Fibroblast of mammary gland (primary cell): ENCODE data around the gene CCDC87.

Source experiments
- DNase-seq: peaks from one replicate; pipeline ENCODE4 v3.0.0-alpha.2; 2010; ENCODE audit warnings: low read depth
- H3K4me3 ChIP-seq: 2 replicates; pipeline ENCODE4 v1.5.1; 2011; ENCODE audit warnings: low read depth, mild to moderate bottlenecking, low read length, moderate library complexity; ENCODE audit not compliant: control insufficient read depth
- TF ChIP-seq, protein P1 (sequence below): conservative IDR thresholded peaks from 2 replicates; pipeline ENCODE4 v1.5.1; 2011; ENCODE audit warnings: low read depth, low read length, inconsistent platforms; ENCODE audit not compliant: control insufficient read depth, insufficient read depth

Gene CCDC87

DNA sequence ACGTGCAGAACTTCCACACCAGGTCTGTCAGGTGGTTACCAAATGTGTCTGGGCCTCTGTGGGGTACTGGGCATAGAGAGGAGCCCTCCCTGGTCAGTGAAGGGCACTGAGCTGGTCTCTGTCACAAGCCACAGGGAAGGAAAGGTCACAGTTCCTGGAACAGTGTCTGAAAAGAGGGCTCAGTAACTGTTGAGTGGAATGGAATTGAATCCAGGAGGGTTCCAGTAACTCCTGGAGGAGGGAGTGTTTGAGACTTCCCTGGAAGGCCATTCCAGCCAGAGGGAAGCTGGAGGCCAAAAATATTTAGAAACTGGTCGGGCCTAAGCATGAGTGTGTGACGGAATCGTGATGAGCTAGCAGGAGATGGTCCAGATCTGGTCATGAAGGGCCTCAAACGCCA lies 38.3 kb downstream of the CCDC87 start:
- DNase-seq: no peak
- TF ChIP-seq, protein P1, sequence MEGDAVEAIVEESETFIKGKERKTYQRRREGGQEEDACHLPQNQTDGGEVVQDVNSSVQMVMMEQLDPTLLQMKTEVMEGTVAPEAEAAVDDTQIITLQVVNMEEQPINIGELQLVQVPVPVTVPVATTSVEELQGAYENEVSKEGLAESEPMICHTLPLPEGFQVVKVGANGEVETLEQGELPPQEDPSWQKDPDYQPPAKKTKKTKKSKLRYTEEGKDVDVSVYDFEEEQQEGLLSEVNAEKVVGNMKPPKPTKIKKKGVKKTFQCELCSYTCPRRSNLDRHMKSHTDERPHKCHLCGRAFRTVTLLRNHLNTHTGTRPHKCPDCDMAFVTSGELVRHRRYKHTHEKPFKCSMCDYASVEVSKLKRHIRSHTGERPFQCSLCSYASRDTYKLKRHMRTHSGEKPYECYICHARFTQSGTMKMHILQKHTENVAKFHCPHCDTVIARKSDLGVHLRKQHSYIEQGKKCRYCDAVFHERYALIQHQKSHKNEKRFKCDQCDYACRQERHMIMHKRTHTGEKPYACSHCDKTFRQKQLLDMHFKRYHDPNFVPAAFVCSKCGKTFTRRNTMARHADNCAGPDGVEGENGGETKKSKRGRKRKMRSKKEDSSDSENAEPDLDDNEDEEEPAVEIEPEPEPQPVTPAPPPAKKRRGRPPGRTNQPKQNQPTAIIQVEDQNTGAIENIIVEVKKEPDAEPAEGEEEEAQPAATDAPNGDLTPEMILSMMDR: no peak
- no peak overlapping the region for H3K4me3 ChIP-seq

DNA sequence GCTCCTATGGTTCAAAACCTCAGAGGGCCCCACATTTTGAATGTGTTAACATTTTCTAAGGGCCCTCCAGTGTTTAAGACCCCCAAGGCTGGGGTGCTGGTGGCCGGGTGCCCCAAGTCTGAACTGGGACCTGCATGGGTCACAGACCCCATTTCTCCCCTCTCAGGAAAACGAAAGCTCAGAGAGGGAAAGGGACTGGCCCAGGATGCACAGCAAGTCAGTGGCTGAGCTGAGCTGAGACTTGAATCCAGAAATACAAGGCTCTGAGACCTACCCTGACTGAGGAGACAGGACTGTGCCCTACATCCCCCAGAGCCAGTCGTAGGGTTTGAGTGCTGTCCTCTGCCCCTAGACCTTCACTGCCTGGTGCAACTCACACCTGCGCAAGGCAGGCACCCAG lies 42.0 kb downstream of the CCDC87 start:
- TF ChIP-seq, protein P1: no peak
- H3K4me3 ChIP-seq: no peak overlapping the region
- no peak for DNase-seq

DNA sequence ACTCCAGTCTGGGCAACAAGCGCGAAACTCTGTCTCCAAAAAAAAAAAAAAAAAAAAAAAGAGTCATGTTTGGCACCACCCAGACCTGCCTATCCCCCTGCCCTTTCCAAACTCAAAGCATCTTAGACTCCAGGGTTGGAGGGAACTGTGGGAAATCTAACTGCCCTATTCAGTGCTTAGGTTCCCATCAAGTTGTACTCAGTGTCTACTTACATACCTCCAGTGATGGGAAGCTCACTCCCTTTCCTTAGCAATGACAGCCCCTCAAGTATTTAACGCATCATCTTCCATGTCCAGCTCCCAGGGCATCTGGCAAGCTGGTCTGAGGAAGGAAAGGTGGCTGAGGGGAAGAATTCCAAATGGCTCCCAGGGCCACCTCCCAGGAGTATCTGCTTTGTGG lies 43.2 kb downstream of the CCDC87 start:
- no peak for DNase-seq
- no peak overlapping the region for H3K4me3 ChIP-seq
- TF ChIP-seq, protein P1: no peak

DNA sequence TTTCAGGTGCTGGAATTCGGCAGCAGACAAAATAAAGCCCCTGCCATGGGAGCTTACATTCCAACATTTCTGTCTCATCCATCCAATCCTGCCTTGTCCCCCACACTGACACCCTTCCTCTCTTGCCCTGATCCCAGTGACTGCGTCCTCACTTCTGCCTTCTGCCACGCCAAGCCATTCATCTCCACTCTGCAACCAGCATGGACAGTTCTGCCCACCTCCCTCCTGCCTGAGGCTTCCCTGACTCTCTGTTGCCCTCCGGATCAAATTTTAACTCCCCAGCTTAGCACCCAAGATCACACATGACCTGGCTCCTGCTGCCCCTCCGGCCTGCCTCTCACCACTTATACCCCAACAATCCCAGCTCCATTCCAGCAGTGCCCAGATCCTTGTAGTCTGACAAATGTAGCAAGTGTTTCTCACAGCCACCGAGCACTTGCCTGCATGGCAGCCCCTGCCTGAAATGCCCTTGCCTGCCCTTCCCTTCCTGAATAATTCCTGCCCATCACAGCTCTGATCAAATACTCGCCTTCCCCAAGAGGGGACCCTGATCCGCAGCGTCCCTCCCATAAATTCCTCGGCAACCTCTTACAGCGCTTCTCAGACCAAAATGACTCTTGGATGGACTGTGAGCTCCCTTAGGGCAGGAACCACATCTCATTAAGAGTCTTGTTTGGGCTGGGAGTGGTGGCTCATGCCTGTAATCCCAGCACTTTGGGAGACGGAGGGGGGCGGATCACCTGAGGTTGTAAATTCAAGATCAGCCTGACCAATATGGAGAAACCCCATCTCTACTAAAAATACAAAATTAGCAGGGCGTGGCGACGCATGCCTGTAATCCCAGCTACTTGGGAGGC lies 43.9 kb downstream of the CCDC87 start:
- no peak for DNase-seq
- no peak overlapping the region for H3K4me3 ChIP-seq
- TF ChIP-seq, protein P1: no peak

DNA sequence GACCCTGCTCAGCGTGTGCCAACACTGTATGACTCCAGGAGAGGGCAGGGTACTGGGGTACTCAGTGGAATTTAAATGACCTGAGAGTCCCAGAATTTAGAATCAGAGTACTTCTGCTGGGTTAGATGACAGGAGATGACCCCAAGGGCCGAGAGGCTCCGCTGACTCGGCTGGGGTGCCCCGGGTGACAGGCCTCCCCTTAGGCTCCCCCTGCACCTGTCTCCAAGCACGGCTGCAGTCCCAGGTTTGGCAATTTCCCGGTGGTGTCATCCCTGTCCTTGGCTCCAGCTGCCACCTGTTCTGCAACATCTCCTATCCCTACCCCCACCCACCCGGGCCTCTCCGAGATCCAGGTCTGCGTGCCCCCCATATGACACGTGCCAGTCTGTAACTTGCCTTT lies 44.8 kb downstream of the CCDC87 start:
- TF ChIP-seq, protein P1: no peak
- no peak for DNase-seq

DNA sequence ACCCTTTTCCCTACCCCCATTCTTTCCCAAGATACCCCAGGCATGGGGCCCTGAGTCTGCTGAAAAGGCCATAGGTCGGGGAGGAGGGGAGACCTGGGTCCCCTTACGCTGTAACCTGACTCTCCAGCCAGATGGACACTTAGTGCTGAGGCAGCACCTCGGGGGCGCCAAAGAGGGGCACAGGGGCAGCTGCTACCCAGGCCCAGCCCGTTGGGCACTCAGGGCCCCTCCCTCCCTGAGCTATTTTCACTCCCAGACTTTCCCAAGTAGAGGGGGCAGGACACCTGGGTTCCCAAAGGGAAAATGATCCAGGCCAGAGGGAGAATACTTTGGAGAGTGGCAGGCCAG lies 45.2 kb downstream of the CCDC87 start:
- no peak for DNase-seq
- no peak overlapping the region for H3K4me3 ChIP-seq
- TF ChIP-seq, protein P1: no peak

More for the DNA sequence above, 44.8 kb downstream of the CCDC87 start:
- H3K4me3 ChIP-seq: no peak overlapping the region
